ENCODE results near the gene SLC22A14.

GRCh38 chr3:38308456-38308855 is 26.4 kb downstream of the SLC22A14 start:
- TF ChIP-seq TAF1 (IDR thresholded peaks at IDR 0.05; ENCODE audit: borderline replicate concordance, low read depth, low read length) (no peak), POLR2AphosphoS5 (IDR thresholded peaks at IDR 0.05; ENCODE audit: low read depth, low read length) (no peak)

Measured in GM12892 (cell line).